ENCODE measurements around the gene MEOX1. TPM values are rescaled to one million over a fixed set of nuclear protein-coding genes. Genes with fewer than 3 reads are reported as not detected.
"Not testable (repeated sequence)": the region's sequence is repeated elsewhere in the genome, so short reads cannot be mapped to it uniquely, and the experiment has no call there.

Gene MEOX1
- total RNA-seq, 1 donor from 2014 or later: 1.7 TPM

DNA sequence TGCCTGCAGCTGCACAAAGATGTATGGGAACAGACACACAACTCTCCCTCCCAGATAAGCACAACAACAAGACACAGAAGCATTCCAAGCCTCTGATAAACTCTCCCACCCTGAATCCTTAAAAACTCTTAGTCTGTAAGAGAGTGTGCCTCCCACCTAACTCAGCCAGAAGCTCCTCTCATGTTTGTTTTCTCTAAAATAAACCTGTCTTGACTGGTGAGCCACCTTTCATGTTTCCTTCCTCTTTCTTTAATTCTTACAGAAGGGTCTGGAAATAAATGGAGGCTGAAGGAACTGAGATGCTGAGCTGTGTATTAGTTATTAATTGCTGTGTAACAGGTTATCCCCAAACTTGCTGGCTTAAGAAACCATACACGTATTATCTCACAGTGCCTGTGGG is 57.2 kb downstream of the MEOX1 start:
- Mint-ChIP-seq H3K27me3 (ENCODE audit: low read depth) (no peaks in the 10 kb centered on the region), H3K27ac (ENCODE audit: unreplicated experiment) (no peak overlapping the region), H3K4me3 (no peak overlapping the region), H3K36me3 (ENCODE audit: low read depth) (no peaks in the 10 kb centered on the region), H3K4me1 (peaks cover 20% of the 10 kb centered on the region), H3K9me3 (no peaks in the 10 kb centered on the region)
- no peak for DNase-seq (ENCODE audit: low read depth, low spot score)
- TF ChIP-seq, protein P1, sequence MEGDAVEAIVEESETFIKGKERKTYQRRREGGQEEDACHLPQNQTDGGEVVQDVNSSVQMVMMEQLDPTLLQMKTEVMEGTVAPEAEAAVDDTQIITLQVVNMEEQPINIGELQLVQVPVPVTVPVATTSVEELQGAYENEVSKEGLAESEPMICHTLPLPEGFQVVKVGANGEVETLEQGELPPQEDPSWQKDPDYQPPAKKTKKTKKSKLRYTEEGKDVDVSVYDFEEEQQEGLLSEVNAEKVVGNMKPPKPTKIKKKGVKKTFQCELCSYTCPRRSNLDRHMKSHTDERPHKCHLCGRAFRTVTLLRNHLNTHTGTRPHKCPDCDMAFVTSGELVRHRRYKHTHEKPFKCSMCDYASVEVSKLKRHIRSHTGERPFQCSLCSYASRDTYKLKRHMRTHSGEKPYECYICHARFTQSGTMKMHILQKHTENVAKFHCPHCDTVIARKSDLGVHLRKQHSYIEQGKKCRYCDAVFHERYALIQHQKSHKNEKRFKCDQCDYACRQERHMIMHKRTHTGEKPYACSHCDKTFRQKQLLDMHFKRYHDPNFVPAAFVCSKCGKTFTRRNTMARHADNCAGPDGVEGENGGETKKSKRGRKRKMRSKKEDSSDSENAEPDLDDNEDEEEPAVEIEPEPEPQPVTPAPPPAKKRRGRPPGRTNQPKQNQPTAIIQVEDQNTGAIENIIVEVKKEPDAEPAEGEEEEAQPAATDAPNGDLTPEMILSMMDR (conservative IDR thresholded peaks at IDR 0.05): no peak

DNA sequence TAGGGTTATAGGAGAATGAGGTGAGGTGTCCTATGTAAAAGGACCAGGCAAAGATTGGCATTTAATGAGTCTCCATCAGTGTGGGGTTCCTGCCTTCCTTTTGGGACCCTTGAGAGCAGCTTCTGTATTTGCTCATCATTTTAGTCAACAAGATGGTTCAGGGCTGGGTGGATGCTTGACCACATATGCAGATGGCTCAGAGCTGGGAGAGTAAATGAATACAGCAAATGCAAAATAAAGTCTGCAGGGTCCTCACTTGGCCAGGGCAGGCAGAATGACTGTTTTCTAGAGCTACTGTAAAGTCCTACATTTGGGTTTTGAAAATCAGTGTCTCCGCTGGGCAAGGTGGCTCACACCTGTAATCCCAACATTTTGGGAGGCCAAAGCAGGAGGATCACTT is 58.4 kb downstream of the MEOX1 start:
- DNase-seq (ENCODE audit: low read depth, low spot score): no peak
- Mint-ChIP-seq H3K27me3 (ENCODE audit: low read depth) (no peaks in the 10 kb centered on the region), H3K4me3 (no peak overlapping the region), H3K4me1 (peaks cover 30% of the 10 kb centered on the region), H3K9me3 (no peaks in the 10 kb centered on the region), H3K27ac (ENCODE audit: unreplicated experiment) (no peak overlapping the region), H3K36me3 (ENCODE audit: low read depth) (no peaks in the 10 kb centered on the region)
- TF ChIP-seq, protein P1 (conservative IDR thresholded peaks at IDR 0.05): no peak

DNA sequence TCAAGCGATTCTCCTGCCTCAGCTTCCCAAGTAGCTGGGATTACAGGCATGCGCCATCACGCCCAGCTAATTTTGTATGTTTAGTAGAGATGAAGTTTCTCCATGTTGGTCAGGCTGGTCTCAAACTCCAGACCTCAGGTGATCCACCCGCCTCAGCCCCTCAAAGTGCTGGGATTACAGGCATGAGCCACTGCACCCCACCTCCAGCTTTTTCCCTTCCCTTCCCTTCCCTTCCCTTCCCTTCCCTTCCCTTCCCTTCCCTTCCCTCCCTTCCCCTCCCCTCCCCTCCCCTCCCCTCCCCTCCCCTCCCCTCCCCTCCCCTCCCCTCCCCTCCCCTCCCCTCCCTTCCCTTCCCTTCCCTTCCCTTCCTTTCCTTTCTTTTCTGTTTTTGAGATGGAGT is 59.2 kb downstream of the MEOX1 start:
- H3K4me1 Mint-ChIP-seq: peaks cover 30% of the 10 kb centered on the region
- H3K9me3 Mint-ChIP-seq; H3K4me3 Mint-ChIP-seq; DNase-seq (ENCODE audit: low read depth, low spot score); H3K27ac Mint-ChIP-seq (ENCODE audit: unreplicated experiment); H3K36me3 Mint-ChIP-seq (ENCODE audit: low read depth); H3K27me3 Mint-ChIP-seq (ENCODE audit: low read depth): not testable (repeated sequence)

DNA sequence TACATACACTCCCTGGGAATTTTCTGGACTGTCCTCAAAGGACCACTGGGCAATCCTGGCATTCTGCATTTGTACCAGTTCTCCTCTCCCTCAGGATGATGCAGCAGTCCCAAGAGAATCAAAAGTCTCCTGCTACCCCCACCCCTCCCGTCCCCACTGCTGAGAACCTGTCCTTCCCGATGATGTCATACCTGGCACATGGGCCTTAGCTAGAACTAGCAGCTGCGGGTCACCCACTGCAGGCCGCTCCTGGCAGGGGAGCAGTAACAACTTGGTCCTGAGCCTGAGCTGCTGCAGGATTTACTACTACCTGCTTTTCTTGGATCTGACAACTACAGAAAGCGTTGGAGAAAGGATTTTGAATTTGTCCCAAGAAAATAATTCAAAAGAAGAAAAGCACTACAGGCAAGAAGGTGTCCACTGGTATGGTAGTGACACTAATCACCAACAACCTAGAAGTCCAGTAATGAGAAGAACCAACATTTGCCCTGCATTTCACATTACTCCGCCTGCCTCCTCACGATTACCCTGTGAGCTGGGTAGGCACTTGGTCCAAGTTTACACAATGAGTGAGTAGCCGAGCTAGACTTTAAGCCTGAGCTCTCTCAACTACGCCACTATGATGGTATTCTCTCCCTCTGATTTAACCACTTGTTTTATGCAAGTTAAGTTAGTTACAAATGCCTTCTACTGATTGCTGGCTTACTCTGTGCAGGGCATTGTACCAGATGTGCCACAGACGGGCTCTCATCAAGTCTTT is 60.3 kb downstream of the MEOX1 start:
- no peak overlapping the region for H3K27ac Mint-ChIP-seq (ENCODE audit: unreplicated experiment)
- no peaks in the 10 kb centered on the region for H3K27me3 Mint-ChIP-seq (ENCODE audit: low read depth)
- DNase-seq (ENCODE audit: low read depth, low spot score): no peak
- no peaks in the 10 kb centered on the region for H3K36me3 Mint-ChIP-seq (ENCODE audit: low read depth)
- TF ChIP-seq, protein P1 (conservative IDR thresholded peaks at IDR 0.05): no peak
- peaks cover 30% of the 10 kb centered on the region for H3K4me1 Mint-ChIP-seq
- no peak overlapping the region for H3K4me3 Mint-ChIP-seq
- H3K9me3 Mint-ChIP-seq: no peaks in the 10 kb centered on the region

DNA sequence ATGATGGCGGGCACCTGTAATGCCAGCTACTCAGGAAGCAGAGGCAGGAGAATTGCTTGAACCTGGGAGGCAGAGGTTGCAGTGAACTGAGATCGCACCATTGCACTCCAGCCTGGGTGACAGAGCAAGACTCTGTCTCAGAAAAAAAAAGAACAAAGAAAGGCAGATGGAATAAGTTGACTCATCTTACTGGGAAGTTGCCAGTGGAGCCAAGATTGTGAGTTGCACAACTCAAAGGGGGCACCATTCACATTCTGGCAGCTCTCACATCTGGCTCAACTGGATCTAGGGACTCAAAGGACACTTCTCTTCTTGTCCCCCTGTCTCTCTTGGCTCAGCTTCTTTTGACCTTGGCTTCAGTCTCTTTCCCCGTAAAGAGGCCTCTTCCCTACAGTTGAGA is 61.9 kb downstream of the MEOX1 start:
- H3K4me1 Mint-ChIP-seq: peaks cover 28% of the 10 kb centered on the region
- no peaks in the 10 kb centered on the region for H3K27me3 Mint-ChIP-seq (ENCODE audit: low read depth)
- H3K36me3 Mint-ChIP-seq (ENCODE audit: low read depth): no peaks in the 10 kb centered on the region
- no peak overlapping the region for H3K27ac Mint-ChIP-seq (ENCODE audit: unreplicated experiment)
- TF ChIP-seq, protein P1 (conservative IDR thresholded peaks at IDR 0.05): no peak
- H3K9me3 Mint-ChIP-seq: no peaks in the 10 kb centered on the region
- no peak overlapping the region for H3K4me3 Mint-ChIP-seq
- DNase-seq (ENCODE audit: low read depth, low spot score): no peak

DNA sequence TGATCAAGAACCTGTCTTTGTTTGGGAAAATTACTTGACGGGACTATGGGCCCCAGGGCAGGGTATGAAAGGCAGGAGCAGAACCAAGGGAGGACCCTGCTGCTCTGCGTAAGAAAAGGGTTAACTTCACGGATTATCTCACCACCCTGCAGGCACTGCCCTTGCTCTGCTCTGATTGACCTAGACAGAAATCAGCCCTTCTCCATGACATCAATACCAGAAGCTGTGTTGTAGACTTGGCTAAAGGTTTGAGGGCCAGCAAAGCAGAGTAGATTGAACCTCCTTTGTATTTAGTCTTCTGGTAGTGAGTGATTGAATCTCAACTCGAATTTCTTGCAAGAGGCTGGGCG is 62.7 kb downstream of the MEOX1 start:
- TF ChIP-seq, protein P1 (conservative IDR thresholded peaks at IDR 0.05): no peak
- H3K4me3 Mint-ChIP-seq: no peak overlapping the region
- H3K4me1 Mint-ChIP-seq: peaks cover 23% of the 10 kb centered on the region
- no peaks in the 10 kb centered on the region for H3K36me3 Mint-ChIP-seq (ENCODE audit: low read depth)
- DNase-seq (ENCODE audit: low read depth, low spot score): no peak
- H3K9me3 Mint-ChIP-seq: no peaks in the 10 kb centered on the region
- no peak overlapping the region for H3K27ac Mint-ChIP-seq (ENCODE audit: unreplicated experiment)
- no peaks in the 10 kb centered on the region for H3K27me3 Mint-ChIP-seq (ENCODE audit: low read depth)
